ENCODE measurements around the gene SLC44A2.

The SLC44A2 gene

GRCh38 chr19:10615429-10616023 lies 9.8 kb upstream of the SLC44A2 start:
- no peak for DNase-seq (ENCODE audit: low read depth)

- DNase-seq (ENCODE audit: low read depth): no peak
Measured at GRCh38 chr19:10617409-10618121, 7.8 kb upstream of the SLC44A2 start.

GRCh38 chr19:10618846-10619245 lies 6.5 kb upstream of the SLC44A2 start:
- no peak for DNase-seq (ENCODE audit: low read depth)

GRCh38 chr19:10620786-10621185 lies 4.6 kb upstream of the SLC44A2 start:
- no peak for DNase-seq (ENCODE audit: low read depth)

- DNase-seq (ENCODE audit: low read depth): no peak
Measured at GRCh38 chr19:10621966-10622365, 3.4 kb upstream of the SLC44A2 start.

GRCh38 chr19:10624585-10624984 lies 768 bp upstream of the SLC44A2 start:
- DNase-seq (ENCODE audit: low read depth): no peak

GRCh38 chr19:10625762-10626138 lies 397 bp downstream of the SLC44A2 start:
- DNase-seq (ENCODE audit: low read depth): no peak

- no peak for DNase-seq (ENCODE audit: low read depth)
Measured at GRCh38 chr19:10631874-10632273, 6.5 kb downstream of the SLC44A2 start.

- DNase-seq (ENCODE audit: low read depth): no peak
Measured at GRCh38 chr19:10634430-10634829, 9.1 kb downstream of the SLC44A2 start.

- DNase-seq (ENCODE audit: low read depth): no peak
Measured at GRCh38 chr19:10634963-10635362, 9.6 kb downstream of the SLC44A2 start.

- no peak for DNase-seq (ENCODE audit: low read depth)
Measured at GRCh38 chr19:10636304-10636972, 11.1 kb downstream of the SLC44A2 start.

GRCh38 chr19:10637894-10638293 lies 12.5 kb downstream of the SLC44A2 start:
- no peak for DNase-seq (ENCODE audit: low read depth)

GRCh38 chr19:10639836-10640235 lies 14.5 kb downstream of the SLC44A2 start:
- no peak for DNase-seq (ENCODE audit: low read depth)

- DNase-seq (ENCODE audit: low read depth): no peak
Measured at GRCh38 chr19:10640361-10640760, 15.0 kb downstream of the SLC44A2 start.

GRCh38 chr19:10641248-10641647 lies 15.9 kb downstream of the SLC44A2 start:
- no peak for DNase-seq (ENCODE audit: low read depth)

- DNase-seq (ENCODE audit: low read depth): no peak
Measured at GRCh38 chr19:10642473-10643171, 17.3 kb downstream of the SLC44A2 start.

GRCh38 chr19:10643172-10643967 lies 18.0 kb downstream of the SLC44A2 start:
- no peak for DNase-seq (ENCODE audit: low read depth)

GRCh38 chr19:10643968-10644259 lies 18.6 kb downstream of the SLC44A2 start:
- no peak for DNase-seq (ENCODE audit: low read depth)

GRCh38 chr19:10644260-10645007 lies 19.1 kb downstream of the SLC44A2 start:
- DNase-seq (ENCODE audit: low read depth): peak; percentile 68

GRCh38 chr19:10646456-10647159 lies 21.3 kb downstream of the SLC44A2 start:
- DNase-seq (ENCODE audit: low read depth): no peak

GRCh38 chr19:10648360-10648759 lies 23.0 kb downstream of the SLC44A2 start:
- no peak for DNase-seq (ENCODE audit: low read depth)
